Nephron progenitor cell (in vitro differentiated cells): ENCODE measurements around the gene ATAD2B.
A peak's percentile ranks its signal among the peaks of the same experiment; 100 is the strongest.

Source experiments
- DNase-seq: peaks from one replicate; pipeline ENCODE4 v3.0.0; 2021
- H3K27ac Mint-ChIP-seq: 2 replicates; pipeline ENCODE4 v1.8.0; 2021; ENCODE audit warnings: mild to moderate bottlenecking, moderate library complexity, mixed read lengths
- H3K27me3 Mint-ChIP-seq: 2 replicates; pipeline ENCODE4 v1.8.0; 2021; ENCODE audit warnings: mild to moderate bottlenecking, low read depth, mixed read lengths; ENCODE audit not compliant: poor library complexity
- H3K36me3 Mint-ChIP-seq: 2 replicates; pipeline ENCODE4 v1.8.0; 2021; ENCODE audit warnings: low read depth, mixed read lengths
- H3K4me1 Mint-ChIP-seq: 2 replicates; pipeline ENCODE4 v1.8.0; 2021; ENCODE audit warnings: mixed read lengths
- H3K4me3 Mint-ChIP-seq: 2 replicates; pipeline ENCODE4 v1.8.0; 2021; ENCODE audit warnings: mild to moderate bottlenecking, moderate library complexity, mixed read lengths
- H3K9me3 Mint-ChIP-seq: 2 replicates; pipeline ENCODE4 v1.8.0; 2021; ENCODE audit warnings: mild to moderate bottlenecking, moderate library complexity, mixed read lengths
- CTCF ChIP-seq: fragments of 200-600 bp; sonication (generic); IDR thresholded peaks from 2 replicates; pipeline ENCODE4 v1.5.0; 2021; ENCODE audit warnings: antibody characterized with exemption

The ATAD2B gene

GRCh38 chr2:23828986-23829385 is 97.9 kb downstream of the ATAD2B start:
- Mint-ChIP-seq H3K27ac (no peak overlapping the region), H3K9me3 (no peaks in the 10 kb centered on the region), H3K4me1 (no peaks in the 10 kb centered on the region), H3K36me3 (peaks cover 5% of the 10 kb centered on the region), H3K4me3 (no peak overlapping the region), H3K27me3 (no peaks in the 10 kb centered on the region)
- TF ChIP-seq CTCF = no peak
- no peak for DNase-seq

- no peaks in the 10 kb centered on the region for H3K4me1 Mint-ChIP-seq
- no peak overlapping the region for H3K27ac Mint-ChIP-seq
- DNase-seq = no peak
- H3K4me3 Mint-ChIP-seq = no peak overlapping the region
- H3K9me3 Mint-ChIP-seq = no peaks in the 10 kb centered on the region
- no peaks in the 10 kb centered on the region for H3K27me3 Mint-ChIP-seq
- TF ChIP-seq CTCF = no peak
- peaks cover 6% of the 10 kb centered on the region for H3K36me3 Mint-ChIP-seq
Observed at GRCh38 chr2:23828256-23828980, 98.5 kb downstream of the ATAD2B start.

GRCh38 chr2:23827287-23827686 is 99.6 kb downstream of the ATAD2B start:
- peak overlapping the region; percentile 57 for H3K27ac Mint-ChIP-seq
- no peaks in the 10 kb centered on the region for H3K4me1 Mint-ChIP-seq
- H3K9me3 Mint-ChIP-seq = no peaks in the 10 kb centered on the region
- no peak for TF ChIP-seq CTCF
- peaks cover 9% of the 10 kb centered on the region for H3K36me3 Mint-ChIP-seq
- no peaks in the 10 kb centered on the region for H3K27me3 Mint-ChIP-seq
- no peak for DNase-seq
- H3K4me3 Mint-ChIP-seq = no peak overlapping the region

- H3K4me3 Mint-ChIP-seq = no peak overlapping the region
- peaks cover 9% of the 10 kb centered on the region for H3K36me3 Mint-ChIP-seq
- TF ChIP-seq CTCF = no peak
- H3K27me3 Mint-ChIP-seq = no peaks in the 10 kb centered on the region
- H3K27ac Mint-ChIP-seq = peak overlapping the region; percentile 57
- DNase-seq = no peak
- H3K9me3 Mint-ChIP-seq = no peaks in the 10 kb centered on the region
- H3K4me1 Mint-ChIP-seq = no peaks in the 10 kb centered on the region
Observed at GRCh38 chr2:23826771-23827170, 100.2 kb downstream of the ATAD2B start.

GRCh38 chr2:23826040-23826439 is 100.9 kb downstream of the ATAD2B start:
- Mint-ChIP-seq H3K36me3 (peaks cover 9% of the 10 kb centered on the region), H3K27me3 (no peaks in the 10 kb centered on the region), H3K4me1 (no peaks in the 10 kb centered on the region), H3K9me3 (no peaks in the 10 kb centered on the region), H3K4me3 (no peak overlapping the region), H3K27ac (no peak overlapping the region)
- DNase-seq = no peak
- no peak for TF ChIP-seq CTCF

- Mint-ChIP-seq H3K9me3 (no peaks in the 10 kb centered on the region), H3K4me1 (no peaks in the 10 kb centered on the region), H3K27ac (peak overlapping the region; percentile 65), H3K36me3 (peaks cover 4% of the 10 kb centered on the region), H3K4me3 (no peak overlapping the region), H3K27me3 (no peaks in the 10 kb centered on the region)
- peak; percentile 16 for DNase-seq
- peak; percentile 60 for TF ChIP-seq CTCF
Observed at GRCh38 chr2:23824777-23825212, 102.1 kb downstream of the ATAD2B start.
